MM.1S (cell line): ENCODE results near the gene TNFAIP8.

Source experiments
- CTCF ChIP-seq: fragments of 300-600 bp; sonication (generic); IDR thresholded peaks from 2 replicates; pipeline ENCODE4 v1.5.1; 2016; ENCODE audit warnings: antibody characterized with exemption, low read length, mixed read lengths
- EZH2 ChIP-seq: fragments of 300-600 bp; sonication (generic); optimal IDR thresholded peaks from 2 replicates; pipeline ENCODE3; 2017; ENCODE audit warnings: low read depth, mild to moderate bottlenecking, antibody characterized with exemption, low read length, mixed read lengths
- EZH2phosphoT487 ChIP-seq: fragments of 300-600 bp; sonication (generic); IDR thresholded peaks from 2 replicates; pipeline ENCODE4 v1.6.1; 2018; ENCODE audit warnings: antibody characterized with exemption, low read length

GRCh38 chr5:119313658-119314605, 41.9 kb upstream of the TNFAIP8 start:
- TF ChIP-seq CTCF, result no peak
- TF ChIP-seq EZH2, result no peak
- TF ChIP-seq EZH2phosphoT487, result no peak
